ENCODE results near the gene RGCC.

RGCC gene

GRCh38 chr13:41459432-41460073 lies 2.2 kb downstream of the RGCC start:
- peak overlapping the region; percentile 90 to 96 (median 93) for H3K4me3 ChIP-seq (ENCODE audit: low read depth in 1 of 5, low read length in 5 of 5)
- H3K27ac ChIP-seq (ENCODE audit: low read depth, low read length): peak overlapping the region; percentile 97

GRCh38 chr13:41460074-41460465 lies 2.7 kb downstream of the RGCC start:
- Histone ChIP-seq H3K36me3 (ENCODE audit: control insufficient read depth in 5 of 5, insufficient read depth in 5 of 5, low read length in 5 of 5) (peaks cover 19 to 40% (median 31%) of the 10 kb centered on the region in 5 donors), H3K27me3 (ENCODE audit: control insufficient read depth in 5 of 5, insufficient read depth in 4 of 5, low read length in 5 of 5) (no peaks in the 10 kb centered on the region), H3K4me1 (ENCODE audit: control insufficient read depth in 5 of 5, insufficient read depth in 5 of 5, low read length in 5 of 5) (peaks cover 12 to 84% (median 75%) of the 10 kb centered on the region in 5 donors), H3K4me3 (ENCODE audit: low read depth in 1 of 5, low read length in 5 of 5) (peak overlapping the region; percentile 90 to 96 (median 93)), H3K27ac (ENCODE audit: low read depth, low read length) (peak overlapping the region; percentile 97), H3K9ac (ENCODE audit: low read length in 5 of 5) (peak overlapping the region; percentile 32 to 92 (median 84)), H3K9me3 (ENCODE audit: control insufficient read depth in 5 of 5, low read length in 5 of 5) (no peaks in the 10 kb centered on the region)

More at GRCh38 chr13:41459432-41460073, 2.2 kb downstream of the RGCC start:
- H3K4me1 ChIP-seq (ENCODE audit: control insufficient read depth in 5 of 5, insufficient read depth in 5 of 5, low read length in 5 of 5): peaks cover 10 to 79% (median 71%) of the 10 kb centered on the region in 5 donors
- peak overlapping the region; percentile 82 to 92 (median 89) for H3K9ac ChIP-seq (ENCODE audit: low read length in 5 of 5)
- no peaks in the 10 kb centered on the region for H3K27me3 ChIP-seq (ENCODE audit: control insufficient read depth in 5 of 5, insufficient read depth in 4 of 5, low read length in 5 of 5)
- H3K36me3 ChIP-seq (ENCODE audit: control insufficient read depth in 5 of 5, insufficient read depth in 5 of 5, low read length in 5 of 5): peaks cover 14 to 35% (median 28%) of the 10 kb centered on the region in 5 donors
- H3K9me3 ChIP-seq (ENCODE audit: control insufficient read depth in 5 of 5, low read length in 5 of 5): no peaks in the 10 kb centered on the region

- H3K9ac ChIP-seq (ENCODE audit: low read length in 5 of 5): peak overlapping the region in 1 of 5 donors; percentile 21
These were observed 3.6 kb downstream of the RGCC start for GRCh38 chr13:41460930-41461329.

GRCh38 chr13:41461527-41462139 lies 4.3 kb downstream of the RGCC start:
- peak overlapping the region in 2 of 5 donors; percentile 44 to 47 for H3K9ac ChIP-seq (ENCODE audit: low read length in 5 of 5)
- H3K9me3 ChIP-seq (ENCODE audit: control insufficient read depth in 5 of 5, low read length in 5 of 5): no peaks in the 10 kb centered on the region
- H3K27me3 ChIP-seq (ENCODE audit: control insufficient read depth in 5 of 5, insufficient read depth in 4 of 5, low read length in 5 of 5): no peaks in the 10 kb centered on the region
- peaks cover 21 to 54% (median 41%) of the 10 kb centered on the region in 5 donors for H3K36me3 ChIP-seq (ENCODE audit: control insufficient read depth in 5 of 5, insufficient read depth in 5 of 5, low read length in 5 of 5)
- peak overlapping the region; percentile 26 for H3K27ac ChIP-seq (ENCODE audit: low read depth, low read length)
- peaks cover 15 to 89% (median 83%) of the 10 kb centered on the region in 5 donors for H3K4me1 ChIP-seq (ENCODE audit: control insufficient read depth in 5 of 5, insufficient read depth in 5 of 5, low read length in 5 of 5)
- H3K4me3 ChIP-seq (ENCODE audit: low read depth in 1 of 5, low read length in 5 of 5): peak overlapping the region; percentile 26 to 90 (median 49)

More at GRCh38 chr13:41460930-41461329, 3.6 kb downstream of the RGCC start:
- H3K4me1 ChIP-seq (ENCODE audit: control insufficient read depth in 5 of 5, insufficient read depth in 5 of 5, low read length in 5 of 5): peaks cover 13 to 85% (median 84%) of the 10 kb centered on the region in 5 donors
- H3K9me3 ChIP-seq (ENCODE audit: control insufficient read depth in 5 of 5, low read length in 5 of 5): no peaks in the 10 kb centered on the region
- peak overlapping the region; percentile 97 for H3K27ac ChIP-seq (ENCODE audit: low read depth, low read length)
- H3K27me3 ChIP-seq (ENCODE audit: control insufficient read depth in 5 of 5, insufficient read depth in 4 of 5, low read length in 5 of 5): no peaks in the 10 kb centered on the region
- peak overlapping the region; percentile 90 to 96 (median 93) for H3K4me3 ChIP-seq (ENCODE audit: low read depth in 1 of 5, low read length in 5 of 5)
- H3K36me3 ChIP-seq (ENCODE audit: control insufficient read depth in 5 of 5, insufficient read depth in 5 of 5, low read length in 5 of 5): peaks cover 19 to 47% (median 38%) of the 10 kb centered on the region in 5 donors

GRCh38 chr13:41462427-41462826 lies 5.1 kb downstream of the RGCC start:
- Histone ChIP-seq H3K36me3 (ENCODE audit: control insufficient read depth in 5 of 5, insufficient read depth in 5 of 5, low read length in 5 of 5) (peaks cover 28 to 62% (median 45%) of the 10 kb centered on the region in 5 donors), H3K9me3 (ENCODE audit: control insufficient read depth in 5 of 5, low read length in 5 of 5) (no peaks in the 10 kb centered on the region), H3K4me1 (ENCODE audit: control insufficient read depth in 5 of 5, insufficient read depth in 5 of 5, low read length in 5 of 5) (peaks cover 15 to 86% (median 84%) of the 10 kb centered on the region in 5 donors), H3K4me3 (ENCODE audit: low read depth in 1 of 5, low read length in 5 of 5) (peak overlapping the region in 4 of 5 donors; percentile 19 to 90 (median 47)), H3K9ac (ENCODE audit: low read length in 5 of 5) (peak overlapping the region in 1 of 5 donors; percentile 53), H3K27me3 (ENCODE audit: control insufficient read depth in 5 of 5, insufficient read depth in 4 of 5, low read length in 5 of 5) (no peaks in the 10 kb centered on the region), H3K27ac (ENCODE audit: low read depth, low read length) (peak overlapping the region; percentile 26)

GRCh38 chr13:41463838-41464602 lies 6.7 kb downstream of the RGCC start:
- Histone ChIP-seq H3K27me3 (ENCODE audit: control insufficient read depth in 5 of 5, insufficient read depth in 4 of 5, low read length in 5 of 5) (no peaks in the 10 kb centered on the region), H3K9ac (ENCODE audit: low read length in 5 of 5) (peak overlapping the region in 4 of 5 donors; percentile 0 to 39 (median 18)), H3K4me1 (ENCODE audit: control insufficient read depth in 5 of 5, insufficient read depth in 5 of 5, low read length in 5 of 5) (peaks cover 13 to 80% (median 73%) of the 10 kb centered on the region in 5 donors), H3K4me3 (ENCODE audit: low read depth in 1 of 5, low read length in 5 of 5) (peak overlapping the region in 3 of 5 donors; percentile 32 to 40 (median 34)), H3K27ac (ENCODE audit: low read depth, low read length) (peak overlapping the region; percentile 81), H3K36me3 (ENCODE audit: control insufficient read depth in 5 of 5, insufficient read depth in 5 of 5, low read length in 5 of 5) (peaks cover 43 to 77% (median 60%) of the 10 kb centered on the region in 5 donors), H3K9me3 (ENCODE audit: control insufficient read depth in 5 of 5, low read length in 5 of 5) (no peaks in the 10 kb centered on the region)

GRCh38 chr13:41465241-41465847 lies 8.0 kb downstream of the RGCC start:
- H3K27ac ChIP-seq (ENCODE audit: low read depth, low read length): peak overlapping the region; percentile 81
- no peaks in the 10 kb centered on the region for H3K27me3 ChIP-seq (ENCODE audit: control insufficient read depth in 5 of 5, insufficient read depth in 4 of 5, low read length in 5 of 5)
- H3K9me3 ChIP-seq (ENCODE audit: control insufficient read depth in 5 of 5, low read length in 5 of 5): no peaks in the 10 kb centered on the region
- H3K4me1 ChIP-seq (ENCODE audit: control insufficient read depth in 5 of 5, insufficient read depth in 5 of 5, low read length in 5 of 5): peaks cover 12 to 67% (median 62%) of the 10 kb centered on the region in 5 donors
- no peak overlapping the region for H3K9ac ChIP-seq (ENCODE audit: low read length in 5 of 5)
- peaks cover 54 to 88% (median 67%) of the 10 kb centered on the region in 5 donors for H3K36me3 ChIP-seq (ENCODE audit: control insufficient read depth in 5 of 5, insufficient read depth in 5 of 5, low read length in 5 of 5)
- H3K4me3 ChIP-seq (ENCODE audit: low read depth in 1 of 5, low read length in 5 of 5): peak overlapping the region in 1 of 5 donors; percentile 35

GRCh38 chr13:41465898-41466320 lies 8.6 kb downstream of the RGCC start:
- H3K27me3 ChIP-seq (ENCODE audit: control insufficient read depth in 5 of 5, insufficient read depth in 4 of 5, low read length in 5 of 5): no peaks in the 10 kb centered on the region
- peak overlapping the region in 2 of 5 donors; percentile 6 to 35 for H3K4me3 ChIP-seq (ENCODE audit: low read depth in 1 of 5, low read length in 5 of 5)
- H3K9me3 ChIP-seq (ENCODE audit: control insufficient read depth in 5 of 5, low read length in 5 of 5): no peaks in the 10 kb centered on the region
- H3K36me3 ChIP-seq (ENCODE audit: control insufficient read depth in 5 of 5, insufficient read depth in 5 of 5, low read length in 5 of 5): peaks cover 58 to 87% (median 66%) of the 10 kb centered on the region in 5 donors
- peaks cover 11 to 62% (median 56%) of the 10 kb centered on the region in 5 donors for H3K4me1 ChIP-seq (ENCODE audit: control insufficient read depth in 5 of 5, insufficient read depth in 5 of 5, low read length in 5 of 5)
- H3K27ac ChIP-seq (ENCODE audit: low read depth, low read length): peak overlapping the region; percentile 81
- peak overlapping the region in 1 of 5 donors; percentile 49 for H3K9ac ChIP-seq (ENCODE audit: low read length in 5 of 5)

- H3K9me3 ChIP-seq (ENCODE audit: control insufficient read depth in 5 of 5, low read length in 5 of 5): no peaks in the 10 kb centered on the region
- H3K27me3 ChIP-seq (ENCODE audit: control insufficient read depth in 5 of 5, insufficient read depth in 4 of 5, low read length in 5 of 5): no peaks in the 10 kb centered on the region
- H3K9ac ChIP-seq (ENCODE audit: low read length in 5 of 5): peak overlapping the region in 1 of 5 donors; percentile 10
- H3K4me3 ChIP-seq (ENCODE audit: low read depth in 1 of 5, low read length in 5 of 5): no peak overlapping the region
- H3K36me3 ChIP-seq (ENCODE audit: control insufficient read depth in 5 of 5, insufficient read depth in 5 of 5, low read length in 5 of 5): peaks cover 57 to 83% (median 60%) of the 10 kb centered on the region in 5 donors
- H3K4me1 ChIP-seq (ENCODE audit: control insufficient read depth in 5 of 5, insufficient read depth in 5 of 5, low read length in 5 of 5): peaks cover 10 to 46% (median 41%) of the 10 kb centered on the region in 5 donors
- peak overlapping the region; percentile 15 for H3K27ac ChIP-seq (ENCODE audit: low read depth, low read length)
These were observed 10.1 kb downstream of the RGCC start for GRCh38 chr13:41467425-41467945.
